SK-N-SH (cell line): Measurements from ENCODE around the gene THAP7. TPM values are rescaled to one million over a fixed set of nuclear protein-coding genes. Genes with fewer than 3 reads are reported as not detected.

Experiments used
- CTCF ChIA-PET: fragments of 300-600, 350-600 bp; formaldehyde crosslinking; extraction: SDS; loops from one replicate; lab custom pipeline; 2021; lab: Yijun Ruan, JAX
- POLR2A ChIA-PET: fragments of 350-600 bp; sonication (Branson Sonifier 250); formaldehyde crosslinking; extraction: SDS; loops from one replicate; lab custom pipeline; 2020; ENCODE audit warnings: antibody characterized with exemption, inconsistent platforms; lab: Yijun Ruan, JAX
- DNase-seq: peaks from one replicate; pipeline ENCODE4 v3.0.0; 2012
- H2AFZ ChIP-seq: fragments of 200-600 bp; sonication (generic); 2 replicates; pipeline ENCODE4 v1.8.1; 2016; ENCODE audit warnings: antibody characterized with exemption, mild to moderate bottlenecking, low read depth
- H3F3A ChIP-seq: fragments of 200-600 bp; sonication (generic); replicated peaks from 2 replicates; pipeline ENCODE3; 2016; ENCODE audit warnings: antibody characterized with exemption, mild to moderate bottlenecking; ENCODE audit not compliant: insufficient read depth
- H3K27ac ChIP-seq, 2 experiments: fragments of 200-500 bp in 1 of 2; fragments of 200-600 bp in 1 of 2; sonication (Bioruptor generic) in 1 of 2; sonication (generic), shearing (Covaris generic) in 1 of 2; 2 replicates each; pipeline versions ENCODE4 v1.5.1 to v1.6.1; 2014 to 2016; ENCODE audit warnings: low read depth in 2 of 2, inconsistent platforms in 1 of 2, low read length in 1 of 2, mild to moderate bottlenecking in 1 of 2, mixed read lengths in 1 of 2
- H3K27me3 ChIP-seq: fragments of 200-600 bp; sonication (generic), shearing (Covaris generic); 2 replicates; pipeline ENCODE4 v1.6.1; 2016; ENCODE audit warnings: mixed run types; ENCODE audit not compliant: insufficient read depth
- H3K36me3 ChIP-seq, 2 experiments: fragments of 200-500 bp in 1 of 2; fragments of 200-600 bp in 1 of 2; sonication (Bioruptor generic) in 1 of 2; sonication (generic) in 1 of 2; replicated peaks in 1 of 2; 2 replicates each; pipeline versions ENCODE3 to v1.5.1; 2014 to 2016; ENCODE audit warnings: low read length in 1 of 2, mild to moderate bottlenecking in 1 of 2; ENCODE audit not compliant: insufficient read depth in 2 of 2, control insufficient read depth in 1 of 2
- H3K4me1 ChIP-seq, 2 experiments: fragments of 200-500 bp in 1 of 2; fragments of 200-600 bp in 1 of 2; sonication (Bioruptor generic) in 1 of 2; sonication (generic), shearing (Covaris generic) in 1 of 2; 2 replicates each; pipeline versions ENCODE4 v1.5.1 to v1.6.1; 2014 to 2016; ENCODE audit warnings: low read depth in 1 of 2, low read length in 1 of 2, mixed run types in 1 of 2; ENCODE audit not compliant: insufficient read depth in 2 of 2, control insufficient read depth in 1 of 2
- H3K4me2 ChIP-seq: fragments of 200-600 bp; sonication (generic), shearing (Covaris generic); 2 replicates; pipeline ENCODE4 v1.6.1; 2017; ENCODE audit warnings: mixed run types
- H3K4me3 ChIP-seq, 2 experiments: fragments of 200-500 bp in 1 of 2; fragments of 200-600 bp in 1 of 2; sonication (Bioruptor generic) in 1 of 2; sonication (generic), shearing (Covaris generic) in 1 of 2; 2 replicates each; pipeline versions ENCODE4 v1.5.1 to v1.8.1; 2014 to 2016; ENCODE audit warnings: low read depth in 2 of 2, inconsistent platforms in 1 of 2, low read length in 1 of 2, mild to moderate bottlenecking in 1 of 2, mixed read lengths in 1 of 2, moderate library complexity in 1 of 2
- H3K79me2 ChIP-seq: fragments of 200-600 bp; sonication (generic); 2 replicates; pipeline ENCODE4 v1.8.1; 2017; ENCODE audit warnings: mild to moderate bottlenecking; ENCODE audit not compliant: insufficient read depth
- H3K9ac ChIP-seq: fragments of 200-600 bp; sonication (generic); 2 replicates; pipeline ENCODE4 v1.6.1; 2017; ENCODE audit warnings: mixed run types
- H3K9me2 ChIP-seq: fragments of 200-600 bp; sonication (generic); 2 replicates; pipeline ENCODE4 v1.6.1; 2017; ENCODE audit warnings: mixed run types
- H3K9me3 ChIP-seq: fragments of 200-600 bp; sonication (generic); 2 replicates; pipeline ENCODE4 v1.6.1; 2017; ENCODE audit warnings: mixed run types, mild to moderate bottlenecking, moderate library complexity
- H4K20me1 ChIP-seq: fragments of 200-600 bp; sonication (generic); 2 replicates; pipeline ENCODE4 v1.6.1; 2017; ENCODE audit warnings: mild to moderate bottlenecking, mixed run types; ENCODE audit not compliant: insufficient read depth
- EP300 ChIP-seq, 2 experiments: IDR thresholded peaks; 2 replicates each; pipeline versions ENCODE4 v1.4.0 to v1.6.1; 2012; ENCODE audit warnings: borderline replicate concordance in 1 of 2, low read depth in 1 of 2, low read length in 1 of 2
- EZH2phosphoT487 ChIP-seq: fragments of 200-600 bp; sonication (generic); IDR thresholded peaks from 2 replicates; pipeline ENCODE4 v1.6.1; 2017; ENCODE audit warnings: low read depth, mixed run types, mild to moderate bottlenecking, antibody characterized with exemption, moderate library complexity, borderline replicate concordance
- FOSL2 ChIP-seq: IDR thresholded peaks from 2 replicates; pipeline ENCODE4 v1.4.0; 2012; ENCODE audit warnings: low read depth, mild to moderate bottlenecking, moderate library complexity, borderline replicate concordance
- FOXJ3 ChIP-seq: sonication (generic); formaldehyde crosslinking; IDR thresholded peaks from 2 replicates; pipeline ENCODE4 v1.5.1; 2020; ENCODE audit warnings: mild to moderate bottlenecking, missing genetic modification reagents
- FOXM1 ChIP-seq: IDR thresholded peaks from 2 replicates; pipeline ENCODE4 v1.4.0; 2012; ENCODE audit warnings: low read depth, mild to moderate bottlenecking
- NFIC ChIP-seq: IDR thresholded peaks from 2 replicates; pipeline ENCODE4 v1.4.0; 2012; ENCODE audit warnings: borderline replicate concordance
- RAD21 ChIP-seq: IDR thresholded peaks from 2 replicates; pipeline ENCODE4 v1.6.1; 2012; ENCODE audit warnings: mild to moderate bottlenecking, low read length
- RCOR1 ChIP-seq: fragments of 150-350 bp; IDR thresholded peaks from 2 replicates; pipeline ENCODE4 v1.6.1; 2017; ENCODE audit warnings: antibody characterized with exemption, low read length
- REST ChIP-seq: IDR thresholded peaks from 2 replicates; pipeline ENCODE4 v1.6.1; 2012; ENCODE audit warnings: mild to moderate bottlenecking, low read depth, low read length, moderate library complexity
- RXRA ChIP-seq: IDR thresholded peaks from 2 replicates; pipeline ENCODE4 v1.4.0; 2012; ENCODE audit warnings: low read depth, mild to moderate bottlenecking, borderline replicate concordance
- SIN3A ChIP-seq: IDR thresholded peaks from 2 replicates; pipeline ENCODE4 v1.6.1; 2012; ENCODE audit warnings: low read depth, mild to moderate bottlenecking, low read length, moderate library complexity, borderline replicate concordance
- TAF1 ChIP-seq: IDR thresholded peaks from 2 replicates; pipeline ENCODE4 v1.6.1; 2012; ENCODE audit warnings: low read depth, mild to moderate bottlenecking, low read length, moderate library complexity, borderline replicate concordance
- TEAD4 ChIP-seq: IDR thresholded peaks from 2 replicates; pipeline ENCODE4 v1.4.0; 2012; ENCODE audit warnings: mild to moderate bottlenecking, borderline replicate concordance; ENCODE audit not compliant: insufficient read depth
- USF2 ChIP-seq: fragments of 150-350 bp; IDR thresholded peaks from 2 replicates; pipeline ENCODE4 v1.6.1; 2017; ENCODE audit warnings: antibody characterized with exemption, low read length, low read depth, borderline replicate concordance
- YY1 ChIP-seq: IDR thresholded peaks from 2 replicates; pipeline ENCODE4 v1.4.0; 2012; ENCODE audit warnings: low read depth, mild to moderate bottlenecking
- WGBS: methylation state at CpG from one replicate; pipeline ENCODE4 v1.1.6; 2017; ENCODE audit warnings: low lambda C conversion rate; 5-methylcytosine and 5-hydroxymethylcytosine counted together
- polyA plus RNA-seq, 3 experiments: library from polyadenylated mRNA; depleted of rRNA; stranded (reverse); fragments of >200 nt; gene quantifications; 2 replicates each; pipeline ENCODE4 v1.2.3, GENCODE V29; 2012
- TF ChIP-seq, protein P1 (sequence below): IDR thresholded peaks from 2 replicates; pipeline ENCODE4 v1.4.0; 2012; ENCODE audit warnings: low read depth, borderline replicate concordance
- TF ChIP-seq, protein P2 (sequence below): IDR thresholded peaks from 2 replicates; pipeline ENCODE4 v1.4.0; 2012; ENCODE audit warnings: low read depth

THAP7 gene
- polyA plus RNA-seq, 1 of the 3 experiments (the other 2 are of a cell fraction): 32.0 TPM

DNA sequence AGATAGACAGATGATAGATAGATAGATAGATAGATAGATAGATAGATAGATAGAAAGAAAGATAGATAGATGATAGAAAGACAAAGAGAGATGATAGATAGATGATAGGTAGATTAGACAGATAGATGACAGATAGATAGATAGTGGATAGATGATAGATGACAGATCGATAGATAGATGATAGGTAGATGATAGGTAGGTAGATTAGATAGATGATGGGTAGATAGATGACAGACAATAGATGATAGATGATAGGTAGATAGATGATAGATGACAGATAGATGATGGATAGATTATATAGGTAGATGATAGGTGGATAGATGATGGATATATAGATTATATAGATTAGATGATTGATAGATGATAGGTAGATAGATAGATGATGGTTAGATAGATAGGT is 15.6 kb downstream of the THAP7 start (continued):
- no peak for TF ChIP-seq REST
- TF ChIP-seq NFIC: no peak

DNA sequence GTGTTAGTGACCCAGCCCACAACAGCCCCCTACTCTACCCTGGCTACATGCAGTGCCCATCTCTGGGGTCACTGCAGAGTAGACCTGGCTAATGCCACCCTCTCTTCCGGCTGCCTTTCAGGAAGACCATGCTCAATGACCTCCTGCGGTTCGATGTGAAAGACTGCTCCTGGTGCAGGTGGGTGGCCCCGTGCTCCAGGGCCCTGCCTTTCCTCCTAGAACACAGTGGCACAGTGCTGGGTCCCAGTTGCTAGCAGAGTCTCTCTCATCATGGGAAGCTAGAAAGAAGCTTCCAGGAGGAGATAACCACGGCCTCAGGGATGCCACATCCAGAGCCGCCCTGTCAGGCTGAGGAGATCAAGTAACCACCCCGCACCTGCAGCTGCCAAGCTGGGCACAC is 16.2 kb downstream of the THAP7 start:
- H3K9me3 ChIP-seq: no peaks in the 10 kb centered on the region
- H2AFZ ChIP-seq: no peak overlapping the region
- peaks cover 6 to 22% of the 10 kb centered on the region in 2 experiments; a peak in 2 of 4 replicates for H3K4me1 ChIP-seq
- no peaks in the 10 kb centered on the region for H4K20me1 ChIP-seq
- H3K4me3 ChIP-seq: no peak overlapping the region
- ChIA-PET POLR2A (no interaction called here), CTCF (interaction anchor here (1.4 kb wide), 1 partner anchor 182 kb away, joined by 5 read pairs; no protein-coding TSS in a partner anchor)
- peaks cover 16 to 37% of the 10 kb centered on the region in 2 experiments for H3K36me3 ChIP-seq
- H3F3A ChIP-seq: no peaks in the 10 kb centered on the region
- H3K4me2 ChIP-seq: no peak overlapping the region
- H3K79me2 ChIP-seq: peaks cover 25% of the 10 kb centered on the region
- WGBS: 100% methylated on average over 3 of the region's 7 CpGs
- TF ChIP-seq EZH2phosphoT487: no peak
- TF ChIP-seq TEAD4: no peak
- TF ChIP-seq TAF1: no peak
- TF ChIP-seq, protein P1, sequence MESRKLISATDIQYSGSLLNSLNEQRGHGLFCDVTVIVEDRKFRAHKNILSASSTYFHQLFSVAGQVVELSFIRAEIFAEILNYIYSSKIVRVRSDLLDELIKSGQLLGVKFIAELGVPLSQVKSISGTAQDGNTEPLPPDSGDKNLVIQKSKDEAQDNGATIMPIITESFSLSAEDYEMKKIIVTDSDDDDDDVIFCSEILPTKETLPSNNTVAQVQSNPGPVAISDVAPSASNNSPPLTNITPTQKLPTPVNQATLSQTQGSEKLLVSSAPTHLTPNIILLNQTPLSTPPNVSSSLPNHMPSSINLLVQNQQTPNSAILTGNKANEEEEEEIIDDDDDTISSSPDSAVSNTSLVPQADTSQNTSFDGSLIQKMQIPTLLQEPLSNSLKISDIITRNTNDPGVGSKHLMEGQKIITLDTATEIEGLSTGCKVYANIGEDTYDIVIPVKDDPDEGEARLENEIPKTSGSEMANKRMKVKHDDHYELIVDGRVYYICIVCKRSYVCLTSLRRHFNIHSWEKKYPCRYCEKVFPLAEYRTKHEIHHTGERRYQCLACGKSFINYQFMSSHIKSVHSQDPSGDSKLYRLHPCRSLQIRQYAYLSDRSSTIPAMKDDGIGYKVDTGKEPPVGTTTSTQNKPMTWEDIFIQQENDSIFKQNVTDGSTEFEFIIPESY: no peak
- TF ChIP-seq FOXM1: no peak
- no peak for TF ChIP-seq YY1
- TF ChIP-seq FOXJ3: no peak
- TF ChIP-seq REST: no peak
- TF ChIP-seq USF2: no peak
- TF ChIP-seq, protein P2, sequence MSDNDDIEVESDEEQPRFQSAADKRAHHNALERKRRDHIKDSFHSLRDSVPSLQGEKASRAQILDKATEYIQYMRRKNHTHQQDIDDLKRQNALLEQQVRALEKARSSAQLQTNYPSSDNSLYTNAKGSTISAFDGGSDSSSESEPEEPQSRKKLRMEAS: no peak
- TF ChIP-seq EP300 (IDR thresholded peaks at IDR 0.05; ENCODE audit: borderline replicate concordance in 1 of 2, low read depth in 1 of 2, low read length in 1 of 2): no peak
- no peak for TF ChIP-seq RCOR1
- TF ChIP-seq RAD21: no peak
- no peak for TF ChIP-seq SIN3A
- TF ChIP-seq FOSL2: no peak
- TF ChIP-seq RXRA: no peak
- DNase-seq: no peak
- H3K9me2 ChIP-seq: no peaks in the 10 kb centered on the region
- no peaks in the 10 kb centered on the region for H3K27me3 ChIP-seq
- H3K27ac ChIP-seq: no peak overlapping the region
- H3K9ac ChIP-seq: no peak overlapping the region
